ENCODE measurements around the gene C1GALT1C1L.
"Not testable (repeated sequence)": the region's sequence is repeated elsewhere in the genome, so short reads cannot be mapped to it uniquely, and the experiment has no call there.

C1GALT1C1L gene

GRCh38 chr2:43676322-43677050 is at the start of gene C1GALT1C1L:
TSS of gene C1GALT1C1L (minus strand) at chr2:43676429. CDS start at chr2:43676322, 107 bp downstream.
- DNase-seq (ENCODE audit: low spot score), result peak; percentile 17

- DNase-seq (ENCODE audit: low spot score), result no peak
Measured at GRCh38 chr2:43725711-43726246, 49.5 kb upstream of the C1GALT1C1L start.

- no peak for DNase-seq (ENCODE audit: low spot score)
Measured at GRCh38 chr2:43724728-43725526, 48.7 kb upstream of the C1GALT1C1L start.

GRCh38 chr2:43718530-43719124 is 42.4 kb upstream of the C1GALT1C1L start:
- DNase-seq (ENCODE audit: low spot score), result no peak

GRCh38 chr2:43717322-43717721 is 41.1 kb upstream of the C1GALT1C1L start:
- no peak for DNase-seq (ENCODE audit: low spot score)

GRCh38 chr2:43715300-43716098 is 39.3 kb upstream of the C1GALT1C1L start:
- no peak for DNase-seq (ENCODE audit: low spot score)

GRCh38 chr2:43714164-43714563 is 37.9 kb upstream of the C1GALT1C1L start:
- peak; percentile 71 for DNase-seq (ENCODE audit: low spot score)

GRCh38 chr2:43710866-43711265 is 34.6 kb upstream of the C1GALT1C1L start:
- no peak for DNase-seq (ENCODE audit: low spot score)

- no peak for DNase-seq (ENCODE audit: low spot score)
Measured at GRCh38 chr2:43708891-43709290, 32.7 kb upstream of the C1GALT1C1L start.

- DNase-seq (ENCODE audit: low spot score), result no peak
Measured at GRCh38 chr2:43708178-43708577, 31.9 kb upstream of the C1GALT1C1L start.

GRCh38 chr2:43707255-43708015 is 31.2 kb upstream of the C1GALT1C1L start:
- peak; percentile 74 for DNase-seq (ENCODE audit: low spot score)

- no peak for DNase-seq (ENCODE audit: low spot score)
Measured at GRCh38 chr2:43701111-43701510, 24.9 kb upstream of the C1GALT1C1L start.

GRCh38 chr2:43699761-43700160 is 23.5 kb upstream of the C1GALT1C1L start:
- no peak for DNase-seq (ENCODE audit: low spot score)

GRCh38 chr2:43698140-43698539 is 21.9 kb upstream of the C1GALT1C1L start:
- not testable (repeated sequence) for DNase-seq (ENCODE audit: low spot score)

- DNase-seq (ENCODE audit: low spot score), result no peak
Measured at GRCh38 chr2:43692428-43692994, 16.3 kb upstream of the C1GALT1C1L start.

- no peak for DNase-seq (ENCODE audit: low spot score)
Measured at GRCh38 chr2:43689999-43690398, 13.8 kb upstream of the C1GALT1C1L start.

- DNase-seq (ENCODE audit: low spot score), result no peak
Measured at GRCh38 chr2:43685357-43685756, 9.1 kb upstream of the C1GALT1C1L start.

GRCh38 chr2:43677783-43678182 is 1.6 kb upstream of the C1GALT1C1L start:
- DNase-seq (ENCODE audit: low spot score), result not testable (repeated sequence)

GRCh38 chr2:43675646-43676321 is 445 bp downstream of the C1GALT1C1L start:
- DNase-seq (ENCODE audit: low spot score), result no peak

- DNase-seq (ENCODE audit: low spot score), result no peak
Measured at GRCh38 chr2:43657241-43657640, 19.0 kb downstream of the C1GALT1C1L start.

All from kidney capillary endothelial cell (primary cell).